Esophagus squamous epithelium (tissue), 5 donors: Measurements from ENCODE around the gene WBP1L. TPM values are rescaled to one million over a fixed set of nuclear protein-coding genes. Genes with fewer than 3 reads are reported as not detected.
A peak's percentile ranks its signal among the peaks of the same experiment; 100 is the strongest.

ENCODE experiments used
- DNase-seq: peaks from one replicate; lab custom pipeline; 2025; lab: John Stamatoyannopoulos, UW
- H3K27ac ChIP-seq, 4 donors: fragments of 200-600 bp; sonication (generic); one replicate each; pipeline ENCODE4 v1.5.1; 2016 to 2019; ENCODE audit warnings: mild to moderate bottlenecking in 1 of 4
- H3K27me3 ChIP-seq, 4 donors: fragments of 200-600 bp; sonication (generic); 1 replicate in 3 of 4; 2 replicates in 1 of 4; pipeline versions ENCODE4 v1.5.1 to v1.6.0; 2017 to 2021; ENCODE audit warnings: antibody characterized with exemption in 1 of 4
- H3K36me3 ChIP-seq, 3 donors: fragments of 200-600 bp; sonication (generic); one replicate each; pipeline ENCODE4 v1.5.1; 2016 to 2019
- H3K4me1 ChIP-seq, 3 donors: fragments of 200-600 bp; sonication (generic); one replicate each; pipeline ENCODE4 v1.5.1; 2017 to 2019
- H3K4me3 ChIP-seq, 4 donors: fragments of 200-600 bp; sonication (generic); 1 replicate in 3 of 4; 2 replicates in 1 of 4; pipeline ENCODE4 v1.5.1; 2016 to 2019; ENCODE audit warnings: mild to moderate bottlenecking in 2 of 4, moderate library complexity in 1 of 4
- H3K9me3 ChIP-seq, 3 donors: fragments of 200-600 bp; sonication (generic); one replicate each; pipeline ENCODE4 v1.5.1; 2016 to 2019
- CTCF ChIP-seq, 6 experiments: fragments of 450-650 bp in 4 of 6; fragments of 200-600 bp in 2 of 6; sonication (generic) in 2 of 6; IDR thresholded peaks; one replicate each; pipeline ENCODE4 v1.5.1; 2016 to 2019; ENCODE audit warnings: antibody characterized with exemption in 6 of 6, mild to moderate bottlenecking in 4 of 6, moderate library complexity in 4 of 6
- POLR2A ChIP-seq, 4 donors: fragments of 450-650 bp; IDR thresholded peaks; one replicate each; pipeline ENCODE4 v1.6.1; 2017; ENCODE audit warnings: antibody characterized with exemption in 4 of 4, mild to moderate bottlenecking in 4 of 4, moderate library complexity in 3 of 4
- WGBS, 2 donors: methylation state at CpG; one replicate each; pipeline ENCODE4 v1.1.5; 2018; 5-methylcytosine and 5-hydroxymethylcytosine counted together
- intact Hi-C: fragments of 100-400 bp; cut with DNase I; formaldehyde crosslinking; loops from one replicate; pipeline ENCODE4 v1.15.0; 2022
- total RNA-seq, 4 donors: library from RNA; depleted of rRNA; stranded (reverse); fragments of >200 nt; gene quantifications; one replicate each; pipeline ENCODE4 v1.1.0, GENCODE V29; 2016
- donor health status: DM: yes; HTN: yes; CAD: no.

Gene WBP1L
- total RNA-seq, 4 donors from 2014 or later = 40.6 to 61.4 (median 49.1) TPM

- no peaks in the 10 kb centered on the region for H3K27me3 ChIP-seq
- intact Hi-C loops = no loop called here
Measured at GRCh38 chr10:102744374-102745051, 765 bp downstream of the WBP1L start.

GRCh38 chr10:102745157-102745556, 1.4 kb downstream of the WBP1L start:
- DNase-seq = no peak
- Histone ChIP-seq H3K4me3 (peak overlapping the region in 3 of 4 donors; percentile 80 to 97 (median 89)), H3K36me3 (peaks cover 0 to 4% (median 0%) of the 10 kb centered on the region in 3 donors), H3K27ac (peak overlapping the region; percentile 47 to 97 (median 90)), H3K27me3 (no peaks in the 10 kb centered on the region), H3K9me3 (no peaks in the 10 kb centered on the region), H3K4me1 (peaks cover 9 to 33% (median 14%) of the 10 kb centered on the region in 3 donors)
- TF ChIP-seq CTCF (IDR thresholded peaks at IDR 0.05) (no peak), POLR2A (IDR thresholded peaks at IDR 0.05) (no peak)
- intact Hi-C loops = no loop called here
- 45 to 56% methylated on average over 4 of the region's 4 CpGs for WGBS, 2 donors

More at GRCh38 chr10:102744374-102745051, 765 bp downstream of the WBP1L start:
- H3K27ac ChIP-seq = peak overlapping the region; percentile 89 to 97 (median 93)
- WGBS, 2 donors = 3 to 6% methylated on average over 9 of the region's 9 CpGs
- DNase-seq = no peak
- TF ChIP-seq POLR2A (IDR thresholded peaks at IDR 0.05) = no peak
- no peak for TF ChIP-seq CTCF (IDR thresholded peaks at IDR 0.05)
- H3K4me3 ChIP-seq = peak overlapping the region; percentile 72 to 97 (median 84)
- H3K36me3 ChIP-seq = peaks cover 0 to 4% (median 0%) of the 10 kb centered on the region in 3 donors
- H3K9me3 ChIP-seq = no peaks in the 10 kb centered on the region
- H3K4me1 ChIP-seq = peaks cover 9 to 38% (median 14%) of the 10 kb centered on the region in 3 donors

- Histone ChIP-seq H3K9me3 (no peaks in the 10 kb centered on the region), H3K4me1 (peaks cover 10 to 60% (median 24%) of the 10 kb centered on the region in 3 donors), H3K27me3 (no peaks in the 10 kb centered on the region), H3K4me3 (no peak overlapping the region), H3K27ac (peak overlapping the region; percentile 57 to 91 (median 75)), H3K36me3 (peaks cover 0 to 19% (median 0%) of the 10 kb centered on the region in 3 donors)
- TF ChIP-seq POLR2A (IDR thresholded peaks at IDR 0.05) (no peak), CTCF (IDR thresholded peaks at IDR 0.05) (no peak)
- no peak for DNase-seq
- intact Hi-C loops = loop anchor here (10.0 kb wide), 1 partner anchor 52 kb away; no protein-coding TSS in a partner anchor
- 69 to 81% methylated on average over 9 of the region's 9 CpGs for whole genome bisulfite sequencing, 2 donors
Measured at GRCh38 chr10:102752266-102752930, 8.7 kb downstream of the WBP1L start.

GRCh38 chr10:102752934-102753664, 9.4 kb downstream of the WBP1L start:
- TF ChIP-seq CTCF (IDR thresholded peaks at IDR 0.05) = peak; percentile 21 to 59 (median 48)
- TF ChIP-seq POLR2A (IDR thresholded peaks at IDR 0.05) = no peak
- Histone ChIP-seq H3K27ac (peak overlapping the region; percentile 57 to 91 (median 75)), H3K4me3 (no peak overlapping the region), H3K4me1 (peaks cover 10 to 63% (median 24%) of the 10 kb centered on the region in 3 donors), H3K27me3 (no peaks in the 10 kb centered on the region), H3K36me3 (peaks cover 0 to 14% (median 0%) of the 10 kb centered on the region in 3 donors), H3K9me3 (no peaks in the 10 kb centered on the region)
- no peak for DNase-seq
- intact Hi-C loops = loop anchor here (10.0 kb wide), 1 partner anchor 52 kb away; no protein-coding TSS in a partner anchor
- 65 to 75% methylated on average over 4 of the region's 4 CpGs for WGBS, 2 donors
